ENCODE results near the gene SLC23A2.

GRCh38 chr20:4814696-4815252 lies 186.5 kb downstream of the SLC23A2 start:
- TF ChIP-seq CTCF (IDR thresholded peaks at IDR 0.05) (no peak), POLR2A (IDR thresholded peaks at IDR 0.05) (no peak)
